Inferior parietal cortex (tissue), 1 donor: ENCODE data around the gene AKT2.

Experiments
- DNase-seq: peaks from one replicate; pipeline ENCODE4 v3.0.0-alpha.2; 2016; ENCODE audit errors: extremely low spot score

The AKT2 gene

GRCh38 chr19:40252395-40252794 is 32.8 kb downstream of the AKT2 start:
- DNase-seq: no peak

GRCh38 chr19:40251991-40252390 is 33.2 kb downstream of the AKT2 start:
- no peak for DNase-seq

DNA sequence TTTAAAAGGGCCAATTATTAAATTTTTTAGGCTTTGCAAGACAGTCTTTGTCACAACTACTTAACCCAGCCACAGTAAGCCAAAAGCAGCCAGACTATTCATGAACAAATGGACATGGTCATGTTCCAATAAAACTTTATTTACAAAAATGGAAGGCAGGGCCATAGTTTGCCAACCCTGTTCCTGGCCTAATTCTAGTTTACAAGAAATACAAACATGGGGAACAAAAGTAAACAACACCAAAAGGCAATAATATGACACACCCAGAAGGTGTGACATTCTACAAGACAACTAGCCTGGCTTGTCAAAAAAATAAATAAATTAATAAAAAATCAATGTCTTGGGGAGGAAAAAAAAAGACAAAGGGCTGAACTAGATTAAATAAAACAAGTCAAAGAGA is 33.9 kb downstream of the AKT2 start:
- DNase-seq: no peak

DNA sequence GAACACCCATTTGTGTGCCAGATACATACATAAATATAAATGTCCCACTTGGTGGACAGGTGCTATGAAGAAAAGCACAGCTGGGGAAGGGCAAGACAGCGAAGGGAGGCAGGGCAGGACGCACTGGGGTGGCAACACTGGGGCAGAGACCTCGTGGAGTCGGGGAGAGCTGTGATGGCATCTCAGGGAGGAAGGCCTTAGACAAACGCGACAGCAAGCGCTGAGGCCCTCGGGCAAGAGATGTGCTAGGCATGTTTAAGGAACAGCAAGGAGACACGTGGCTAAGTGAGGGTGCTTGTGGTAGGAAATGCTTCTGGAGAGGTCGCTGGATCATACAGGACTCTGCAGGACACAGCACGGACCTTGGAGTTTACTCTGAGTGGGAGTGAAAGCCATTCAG is 35.4 kb downstream of the AKT2 start:
- no peak for DNase-seq

- DNase-seq: no peak
These were observed 35.9 kb downstream of the AKT2 start for GRCh38 chr19:40249201-40249600.

DNA sequence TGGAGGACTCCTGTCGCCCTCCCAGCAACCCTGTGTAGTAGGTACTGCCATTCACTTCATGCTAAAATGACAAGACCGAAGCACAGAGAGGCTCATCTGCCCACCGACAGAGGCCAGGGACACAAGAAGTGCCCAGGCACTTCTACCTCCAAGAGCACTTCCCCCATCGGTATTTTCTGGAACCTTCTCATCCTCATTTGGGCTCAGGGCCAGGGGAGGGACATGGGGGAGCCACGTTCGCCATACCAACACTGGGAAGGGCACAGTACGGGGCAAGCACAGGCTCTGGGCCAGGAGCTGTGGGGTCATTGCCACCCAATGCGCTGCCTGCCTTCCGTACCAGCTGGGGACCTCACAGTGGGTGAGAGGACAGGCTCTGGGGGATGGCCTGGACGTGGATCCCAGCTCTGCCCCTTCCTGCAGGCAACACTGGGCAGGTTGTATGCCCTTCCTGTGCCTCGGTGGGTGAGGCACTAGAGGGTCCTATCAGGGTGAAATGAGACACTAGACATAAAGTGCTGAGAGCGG is 37.3 kb downstream of the AKT2 start:
- no peak for DNase-seq

DNA sequence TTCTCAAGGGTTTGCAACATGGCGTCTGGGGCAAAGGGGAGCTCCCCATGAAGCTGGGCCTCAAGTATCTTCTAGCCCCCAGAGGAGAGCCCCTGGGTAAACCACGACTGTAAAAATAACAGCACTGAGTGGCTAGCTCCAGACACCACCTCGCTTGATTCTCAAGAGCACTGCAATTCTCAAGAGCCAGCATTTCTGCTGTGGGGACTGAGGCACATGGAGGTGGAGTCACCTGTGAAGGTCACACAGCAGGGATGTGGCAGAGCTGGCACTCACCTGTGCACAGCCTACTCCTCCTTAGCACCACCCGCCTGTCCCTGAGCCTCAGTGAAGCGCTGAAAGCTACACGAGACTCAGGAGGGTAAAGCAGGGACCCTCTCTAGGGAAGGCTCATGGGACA is 38.0 kb downstream of the AKT2 start:
- no peak for DNase-seq

DNA sequence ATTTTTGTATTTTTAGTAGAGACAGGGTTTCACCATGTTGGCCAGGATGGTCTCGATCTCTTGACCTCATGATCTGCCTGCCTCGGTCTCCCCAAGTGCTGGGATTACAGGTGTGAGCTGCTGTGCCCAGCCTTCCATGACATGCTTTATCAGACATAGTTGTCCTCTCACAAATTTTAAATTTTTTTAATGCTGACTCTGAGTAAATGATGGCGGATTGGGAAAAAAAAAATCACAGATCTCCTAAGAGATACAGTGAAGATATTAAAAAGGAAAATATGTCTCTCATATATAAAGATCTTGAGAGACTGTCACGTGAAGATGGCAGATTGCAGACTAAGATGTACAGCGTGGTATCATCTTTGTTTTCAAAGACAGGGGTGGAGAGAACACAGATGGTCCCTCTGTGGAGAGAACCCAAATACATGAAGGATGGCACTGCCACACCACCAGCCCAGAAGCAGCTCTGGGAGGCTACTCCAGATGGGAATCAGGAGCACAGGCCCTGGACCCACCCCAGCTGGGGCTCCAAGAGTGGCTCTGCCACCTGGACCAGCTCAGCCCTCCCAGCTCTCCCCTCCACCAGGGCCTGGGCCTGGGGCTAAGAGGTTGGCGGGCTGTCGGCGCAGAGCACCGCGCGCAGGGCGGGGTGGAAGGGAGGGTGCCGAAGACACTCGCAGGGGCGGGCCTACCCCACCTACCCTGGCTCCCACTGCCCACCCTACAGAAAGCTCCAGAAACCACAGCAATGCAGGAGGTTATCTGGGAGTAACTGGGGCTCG is 38.7 kb downstream of the AKT2 start:
- DNase-seq: peak; percentile 24

DNA sequence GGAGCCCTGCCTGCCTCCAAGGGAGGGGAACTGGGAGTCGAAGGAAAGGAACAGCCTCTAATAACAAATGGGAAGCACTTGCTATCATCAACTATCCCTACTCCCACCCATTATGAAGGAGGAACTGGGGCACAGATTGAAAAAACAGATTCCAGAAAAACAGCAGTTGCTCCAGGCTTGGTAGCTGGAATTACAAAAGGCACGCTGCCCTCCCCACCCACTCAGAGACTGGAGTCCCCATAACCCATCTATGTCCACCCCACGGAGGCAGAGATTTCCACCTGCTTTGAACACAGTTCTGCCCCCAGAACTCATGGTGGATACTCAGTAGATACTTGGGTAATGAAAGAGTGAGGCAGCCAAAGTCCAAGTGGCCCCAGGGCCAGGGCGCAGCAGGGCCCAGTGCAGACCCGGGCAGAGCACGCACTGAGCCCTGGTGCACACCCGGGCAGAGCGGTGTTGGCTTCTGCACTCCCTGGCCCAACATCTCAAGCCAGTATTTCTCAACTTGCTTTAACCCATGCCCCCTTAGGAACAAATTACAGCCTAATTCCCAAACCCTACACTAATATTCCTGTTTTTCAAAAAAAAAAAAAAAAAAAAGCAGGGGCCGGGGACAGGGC is 39.5 kb downstream of the AKT2 start:
- DNase-seq: no peak

GRCh38 chr19:40244579-40245317 is 40.4 kb downstream of the AKT2 start:
- no peak for DNase-seq

- DNase-seq: no peak
These were observed 42.0 kb downstream of the AKT2 start for GRCh38 chr19:40243181-40243580.

GRCh38 chr19:40242480-40242879 is 42.7 kb downstream of the AKT2 start:
- no peak for DNase-seq

DNA sequence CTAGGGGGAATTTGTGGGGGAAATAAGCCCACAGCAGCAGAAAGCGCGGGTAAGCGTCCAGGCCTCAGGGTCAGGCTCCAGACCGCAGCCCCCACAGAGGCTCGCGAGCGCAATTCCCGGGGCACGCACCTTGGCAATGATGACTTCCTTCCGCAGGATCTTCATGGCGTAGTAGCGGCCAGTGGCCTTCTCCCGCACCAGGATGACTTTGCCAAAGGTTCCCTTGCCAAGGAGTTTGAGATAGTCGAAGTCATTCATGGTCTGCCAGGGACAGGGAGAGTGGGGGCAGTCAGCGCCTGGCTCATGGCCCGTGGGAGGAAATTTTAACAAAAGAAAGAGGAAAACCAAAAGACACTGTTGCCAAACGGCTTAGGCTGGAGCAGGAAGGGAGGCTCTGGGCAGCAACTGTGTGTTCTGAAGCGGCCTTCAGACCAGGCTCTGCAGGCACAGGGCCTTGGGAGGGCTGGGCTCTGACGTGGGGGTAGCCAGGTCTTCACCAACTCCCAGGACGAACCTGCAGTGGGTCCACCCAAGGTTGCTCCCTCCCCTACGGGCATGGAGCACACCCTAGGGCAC is 43.2 kb downstream of the AKT2 start:
- peak; percentile 88 for DNase-seq

- DNase-seq: no peak
These were observed 43.9 kb downstream of the AKT2 start for GRCh38 chr19:40241125-40241808.

DNA sequence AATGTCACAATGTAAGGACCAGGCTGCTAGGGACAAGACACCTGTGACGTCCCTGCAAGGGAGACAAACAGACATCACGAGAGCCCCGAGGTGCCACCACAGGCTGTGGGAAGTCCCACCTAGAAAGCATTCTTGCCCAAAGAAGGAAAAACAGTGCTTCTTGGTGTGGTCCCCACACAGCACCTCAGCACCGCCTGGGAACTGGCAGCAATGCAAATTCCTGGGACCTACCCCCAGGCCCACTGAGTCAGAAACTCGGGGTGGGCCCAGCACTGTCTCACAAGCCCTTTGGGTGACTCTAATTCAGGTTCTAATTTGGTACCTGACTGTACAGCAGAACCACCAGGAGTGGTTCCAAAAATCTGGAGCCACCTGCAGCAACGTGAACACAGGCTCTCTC is 44.8 kb downstream of the AKT2 start:
- DNase-seq: no peak

DNA sequence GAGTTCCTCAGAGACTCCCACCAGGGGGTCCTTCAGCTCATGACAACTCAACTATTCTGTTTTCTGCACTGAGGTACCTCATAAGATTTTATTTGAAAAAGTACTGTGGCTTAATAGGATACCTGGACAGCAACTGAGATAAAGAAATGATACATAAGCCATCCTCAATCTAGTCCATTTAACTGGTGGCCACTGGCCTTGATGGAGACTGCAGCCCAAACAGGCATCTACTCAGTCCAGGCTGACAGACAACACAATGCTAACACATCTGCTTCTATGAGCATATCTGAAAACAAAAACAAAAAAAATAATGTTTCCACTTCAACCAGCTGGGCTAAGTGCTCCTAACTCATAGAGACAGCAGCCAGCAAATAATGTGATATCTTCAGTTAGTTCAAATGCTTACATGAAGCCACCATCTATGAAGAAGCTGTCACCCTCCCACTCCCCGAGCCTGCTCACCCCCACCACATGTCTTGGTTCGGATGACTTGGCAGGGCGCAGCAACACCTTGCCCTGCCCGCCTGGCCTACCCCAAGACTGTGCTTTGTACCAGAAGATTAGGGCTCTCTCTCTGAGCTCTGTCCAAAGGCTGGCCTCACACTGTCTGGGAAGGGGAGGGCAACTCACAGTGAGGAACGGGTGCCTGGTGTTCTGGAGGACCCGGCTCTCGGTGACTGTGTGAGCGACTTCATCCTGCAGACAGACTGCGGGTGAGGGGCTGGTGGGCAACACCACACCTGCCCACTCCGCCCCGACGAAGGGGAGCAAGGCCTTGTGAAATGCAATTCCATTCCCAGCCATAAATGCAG is 45.5 kb downstream of the AKT2 start:
- DNase-seq: no peak

DNA sequence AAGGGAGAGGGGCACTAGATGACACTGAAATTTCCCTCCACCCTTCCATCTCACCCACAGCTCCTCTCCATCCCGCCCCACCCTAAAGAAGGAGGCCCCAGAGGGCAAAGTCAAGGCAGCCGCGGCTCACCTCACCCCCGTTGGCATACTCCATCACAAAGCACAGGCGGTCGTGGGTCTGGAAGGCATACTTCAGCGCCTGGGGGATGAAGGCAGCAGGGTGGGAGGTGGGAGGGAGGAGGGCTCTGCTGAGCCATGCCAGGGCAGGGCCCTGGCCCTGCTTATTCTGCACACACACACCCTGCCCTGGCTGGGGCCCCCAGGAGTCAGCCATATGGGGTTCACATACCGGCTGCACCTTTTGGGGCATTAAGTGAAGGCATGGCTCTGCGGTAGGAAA is 46.4 kb downstream of the AKT2 start:
- DNase-seq: no peak

GRCh38 chr19:40237791-40238190 is 47.4 kb downstream of the AKT2 start:
- no peak for DNase-seq

GRCh38 chr19:40236366-40236765 is 48.8 kb downstream of the AKT2 start:
- DNase-seq: no peak

GRCh38 chr19:40236026-40236355 is 49.2 kb downstream of the AKT2 start:
- no peak for DNase-seq
